Neural progenitor cell (in vitro differentiated cells): Measurements from ENCODE around the gene SPTLC1.

ENCODE experiments used
- CTCF ChIP-seq: fragments of 200-600 bp; sonication (generic); IDR thresholded peaks from 2 replicates; pipeline ENCODE4 v1.5.1; 2017; ENCODE audit warnings: antibody characterized with exemption, mild to moderate bottlenecking
- EZH2 ChIP-seq: fragments of 200-600 bp; sonication (generic); IDR thresholded peaks from 2 replicates; pipeline ENCODE4 v1.6.1; 2017; ENCODE audit warnings: antibody characterized with exemption, mild to moderate bottlenecking, moderate library complexity
- EZH2phosphoT487 ChIP-seq: fragments of 200-600 bp; sonication (generic); IDR thresholded peaks from 2 replicates; pipeline ENCODE4 v1.6.1; 2017; ENCODE audit warnings: antibody characterized with exemption

- TF ChIP-seq EZH2: no peak
- no peak for TF ChIP-seq EZH2phosphoT487
- TF ChIP-seq CTCF: no peak
Measured at GRCh38 chr9:91986248-91986647, 129.0 kb downstream of the SPTLC1 start.
